Measurements from ENCODE around the gene MDM4.
"Not testable (repeated sequence)": the region's sequence is repeated elsewhere in the genome, so short reads cannot be mapped to it uniquely, and the experiment has no call there.

The MDM4 gene

GRCh38 chr1:204548265-204548664, 32.1 kb downstream of the MDM4 start:
- no peak for DNase-seq (ENCODE audit: extremely low spot score)
- CTCF ChIA-PET, result no interaction called here
- POLR2A ChIA-PET, result no interaction called here
- TF ChIP-seq ZNF384 (IDR thresholded peaks at IDR 0.05) (no peak), ARNT (IDR thresholded peaks at IDR 0.05) (no peak), LEF1 (IDR thresholded peaks at IDR 0.05; ENCODE audit: borderline replicate concordance) (no peak), NFRKB (IDR thresholded peaks at IDR 0.05) (no peak), ELF4 (IDR thresholded peaks at IDR 0.05) (no peak), TARDBP (IDR thresholded peaks at IDR 0.05) (no peak), PKNOX1 (IDR thresholded peaks at IDR 0.05) (no peak), SUZ12 (IDR thresholded peaks at IDR 0.05) (no peak), FOXK2 (IDR thresholded peaks at IDR 0.05) (no peak), SP1 (IDR thresholded peaks at IDR 0.05) (no peak), HDGF (IDR thresholded peaks at IDR 0.05; ENCODE audit: borderline replicate concordance) (no peak), CTBP1 (IDR thresholded peaks at IDR 0.05; ENCODE audit: borderline replicate concordance) (no peak), BHLHE40 (IDR thresholded peaks at IDR 0.05; ENCODE audit: borderline replicate concordance) (no peak), FOXA1 (IDR thresholded peaks at IDR 0.05) (no peak), FOXM1 (IDR thresholded peaks at IDR 0.05; ENCODE audit: borderline replicate concordance) (no peak), L3MBTL2 (conservative IDR thresholded peaks at IDR 0.05) (no peak)

- no peak for DNase-seq (ENCODE audit: extremely low spot score)
- ChIA-PET POLR2A (no interaction called here), CTCF (interaction anchor here (0.5 kb wide), 1 partner anchor 11 kb away, joined by 4 read pairs; no protein-coding TSS in a partner anchor)
- TF ChIP-seq SUZ12 (IDR thresholded peaks at IDR 0.05), result no peak
- TF ChIP-seq PKNOX1 (IDR thresholded peaks at IDR 0.05), result no peak
- no peak for TF ChIP-seq FOXM1 (IDR thresholded peaks at IDR 0.05; ENCODE audit: borderline replicate concordance)
- TF ChIP-seq BHLHE40 (IDR thresholded peaks at IDR 0.05; ENCODE audit: borderline replicate concordance), result no peak
- TF ChIP-seq CTBP1 (IDR thresholded peaks at IDR 0.05; ENCODE audit: borderline replicate concordance), result no peak
Observed at GRCh38 chr1:204549313-204549712, 33.1 kb downstream of the MDM4 start.

GRCh38 chr1:204550926-204551325, 34.7 kb downstream of the MDM4 start:
- TF ChIP-seq FOXM1 (IDR thresholded peaks at IDR 0.05; ENCODE audit: borderline replicate concordance) (no peak), ARNT (IDR thresholded peaks at IDR 0.05) (no peak), LEF1 (IDR thresholded peaks at IDR 0.05; ENCODE audit: borderline replicate concordance) (no peak), TARDBP (IDR thresholded peaks at IDR 0.05) (no peak), L3MBTL2 (conservative IDR thresholded peaks at IDR 0.05) (no peak), PKNOX1 (IDR thresholded peaks at IDR 0.05) (no peak), NFRKB (IDR thresholded peaks at IDR 0.05) (no peak), FOXA1 (IDR thresholded peaks at IDR 0.05) (no peak), CTBP1 (IDR thresholded peaks at IDR 0.05; ENCODE audit: borderline replicate concordance) (no peak), SP1 (IDR thresholded peaks at IDR 0.05) (no peak), ZNF384 (IDR thresholded peaks at IDR 0.05) (no peak), BHLHE40 (IDR thresholded peaks at IDR 0.05; ENCODE audit: borderline replicate concordance) (no peak), SUZ12 (IDR thresholded peaks at IDR 0.05) (no peak), FOXK2 (IDR thresholded peaks at IDR 0.05) (no peak)
- POLR2A ChIA-PET, result interaction anchor here (0.6 kb wide), 1 partner anchor 12 kb away, joined by 3 read pairs; no protein-coding TSS in a partner anchor
- CTCF ChIA-PET, result interaction anchor here (1.3 kb wide), 1 partner anchor 15 kb away, joined by 5 read pairs; no protein-coding TSS in a partner anchor
- no peak for DNase-seq (ENCODE audit: extremely low spot score)

GRCh38 chr1:204556458-204557052, 40.3 kb downstream of the MDM4 start:
- no peak for DNase-seq (ENCODE audit: extremely low spot score)
- TF ChIP-seq ARNT (IDR thresholded peaks at IDR 0.05), result no peak
- TF ChIP-seq L3MBTL2 (conservative IDR thresholded peaks at IDR 0.05), result no peak
- TF ChIP-seq PKNOX1 (IDR thresholded peaks at IDR 0.05), result no peak
- POLR2A ChIA-PET, result no interaction called here
- CTCF ChIA-PET, result interaction anchor here (1.8 kb wide), 1 partner anchor 251 kb away, joined by 4 read pairs; no protein-coding TSS in a partner anchor

- ChIA-PET CTCF (interaction anchor here (0.6 to 1.2 kb wide), 3 partner anchors 188 to 248 kb away, joined by 4 read pairs; no protein-coding TSS in a partner anchor), POLR2A (interaction anchor here (1.4 kb wide), 1 partner anchor 43 kb away, joined by 4 read pairs; the partner anchor contains the start of gene MDM4)
- DNase-seq (ENCODE audit: extremely low spot score), result no peak
- TF ChIP-seq SUZ12 (IDR thresholded peaks at IDR 0.05) (no peak), PKNOX1 (IDR thresholded peaks at IDR 0.05) (no peak), ZNF384 (IDR thresholded peaks at IDR 0.05) (no peak), CTBP1 (IDR thresholded peaks at IDR 0.05; ENCODE audit: borderline replicate concordance) (no peak), LEF1 (IDR thresholded peaks at IDR 0.05; ENCODE audit: borderline replicate concordance) (no peak), ELF4 (IDR thresholded peaks at IDR 0.05) (no peak), L3MBTL2 (conservative IDR thresholded peaks at IDR 0.05) (no peak), NFRKB (IDR thresholded peaks at IDR 0.05) (no peak), HDGF (IDR thresholded peaks at IDR 0.05; ENCODE audit: borderline replicate concordance) (no peak), SP1 (IDR thresholded peaks at IDR 0.05) (no peak), FOXM1 (IDR thresholded peaks at IDR 0.05; ENCODE audit: borderline replicate concordance) (no peak), TARDBP (IDR thresholded peaks at IDR 0.05) (no peak), ARNT (IDR thresholded peaks at IDR 0.05) (no peak), FOXK2 (IDR thresholded peaks at IDR 0.05) (no peak), FOXA1 (IDR thresholded peaks at IDR 0.05) (no peak), BHLHE40 (IDR thresholded peaks at IDR 0.05; ENCODE audit: borderline replicate concordance) (no peak)
Observed at GRCh38 chr1:204558467-204558866, 42.3 kb downstream of the MDM4 start.

- ChIA-PET POLR2A (interaction anchor here (0.9 kb wide), 1 partner anchor 44 kb away, joined by 3 read pairs; the partner anchor contains the start of gene MDM4), CTCF (interaction anchor here (1.0 kb wide), 1 partner anchor 247 kb away, joined by 7 read pairs; no protein-coding TSS in a partner anchor)
- DNase-seq (ENCODE audit: extremely low spot score), result not testable (repeated sequence)
Observed at GRCh38 chr1:204560002-204560401, 43.8 kb downstream of the MDM4 start.
